ENCODE measurements around the gene PRIM2.
"Not testable (repeated sequence)": the region's sequence is repeated elsewhere in the genome, so short reads cannot be mapped to it uniquely, and the experiment has no call there.

Gene PRIM2

DNA sequence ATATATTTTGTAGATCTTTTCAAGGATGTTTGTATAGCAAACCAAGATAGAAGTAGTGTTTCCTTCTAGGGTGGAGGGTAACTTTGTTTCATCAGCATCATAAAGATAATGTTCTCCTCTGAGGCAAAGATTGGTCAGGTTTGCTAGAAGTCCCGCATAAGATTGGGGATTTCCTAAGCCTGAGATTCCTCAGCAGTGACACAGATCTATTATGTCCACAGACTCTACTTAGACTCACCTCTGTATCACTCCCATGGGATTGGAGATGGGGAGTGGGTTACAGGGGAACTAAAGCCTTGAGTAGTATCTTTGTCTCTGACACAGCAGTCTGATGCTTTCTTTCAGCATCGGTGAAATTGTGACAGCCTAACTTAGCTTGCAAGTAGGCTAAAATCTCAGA is 341.1 kb downstream of the PRIM2 start:
- DNase-seq, result not testable (repeated sequence)

DNA sequence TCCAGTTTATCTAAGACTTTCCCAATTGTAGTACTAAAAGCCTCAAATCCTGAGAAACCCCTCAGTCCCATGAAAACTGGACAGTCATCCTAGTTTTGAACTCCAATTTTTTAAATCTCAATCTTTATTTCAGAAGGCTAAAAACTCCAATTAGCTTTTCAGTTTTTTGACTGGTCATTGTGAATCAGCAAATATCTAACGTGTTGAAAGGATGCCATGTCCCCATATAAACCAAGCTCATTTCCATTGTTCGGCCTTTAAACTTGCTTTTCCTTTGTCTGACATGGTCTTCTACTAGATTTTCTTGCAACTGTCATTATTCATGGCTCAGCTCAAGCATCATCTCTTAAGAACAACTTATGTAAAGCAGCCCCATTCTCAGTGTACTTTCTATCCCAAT is 342.4 kb downstream of the PRIM2 start:
- DNase-seq, result not testable (repeated sequence)

DNA sequence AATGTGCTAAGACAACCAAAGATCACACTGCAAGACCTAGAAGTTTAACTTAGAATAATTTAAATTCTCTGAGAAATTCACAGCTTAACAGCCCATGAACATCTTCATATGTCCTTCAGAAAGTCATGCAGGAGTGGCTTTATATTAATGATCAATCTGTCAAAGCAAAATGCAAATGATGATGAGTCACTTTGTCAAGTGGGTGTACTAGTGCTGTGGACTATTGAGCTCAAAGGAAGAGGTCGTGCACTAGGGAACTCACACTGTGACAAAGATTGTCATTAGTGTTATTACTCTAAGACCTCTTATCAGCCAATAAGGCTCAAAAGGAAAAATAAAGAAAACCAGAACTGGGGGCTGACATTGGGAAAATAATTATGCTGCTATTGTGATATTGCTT is 343.5 kb downstream of the PRIM2 start:
- DNase-seq, result not testable (repeated sequence)

DNA sequence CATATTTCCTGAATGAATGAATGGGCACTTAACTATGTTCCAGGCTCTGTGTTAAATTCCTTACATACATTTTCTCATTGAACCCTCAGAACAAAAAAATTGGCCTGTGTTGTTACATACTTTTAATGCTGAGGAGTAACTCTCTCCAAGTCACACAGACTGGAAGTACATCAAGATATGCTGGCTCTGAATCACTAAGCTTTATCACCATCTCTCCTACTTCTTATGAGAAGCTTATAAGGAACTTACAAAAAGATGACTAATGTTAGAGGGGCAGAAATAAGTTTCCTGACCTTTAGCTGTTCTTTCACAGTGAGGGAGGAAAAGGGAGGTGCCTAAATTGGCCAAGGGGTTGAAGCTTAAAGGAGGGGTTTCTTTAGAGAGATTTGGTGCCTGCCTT is 350.7 kb downstream of the PRIM2 start:
- not testable (repeated sequence) for DNase-seq

DNA sequence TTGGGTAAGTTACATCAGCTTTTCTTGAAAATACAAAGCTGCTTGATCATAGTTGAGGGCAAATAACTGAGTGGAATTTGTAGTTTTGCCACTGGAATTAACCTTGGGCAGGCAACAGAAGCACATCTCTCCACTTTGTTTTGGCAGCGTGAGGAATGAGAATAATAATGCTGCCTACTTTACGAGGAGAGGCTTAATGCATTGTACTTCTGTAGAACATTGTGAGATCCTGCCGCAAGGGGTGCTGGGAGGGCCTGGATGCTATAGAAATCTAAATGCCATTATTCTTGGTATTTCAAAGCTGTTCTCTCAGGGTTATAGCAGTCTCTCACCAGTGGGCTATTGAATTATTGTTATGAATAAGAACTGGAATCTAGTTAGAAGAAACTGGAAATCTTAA is 353.8 kb downstream of the PRIM2 start:
- DNase-seq, result not testable (repeated sequence)

DNA sequence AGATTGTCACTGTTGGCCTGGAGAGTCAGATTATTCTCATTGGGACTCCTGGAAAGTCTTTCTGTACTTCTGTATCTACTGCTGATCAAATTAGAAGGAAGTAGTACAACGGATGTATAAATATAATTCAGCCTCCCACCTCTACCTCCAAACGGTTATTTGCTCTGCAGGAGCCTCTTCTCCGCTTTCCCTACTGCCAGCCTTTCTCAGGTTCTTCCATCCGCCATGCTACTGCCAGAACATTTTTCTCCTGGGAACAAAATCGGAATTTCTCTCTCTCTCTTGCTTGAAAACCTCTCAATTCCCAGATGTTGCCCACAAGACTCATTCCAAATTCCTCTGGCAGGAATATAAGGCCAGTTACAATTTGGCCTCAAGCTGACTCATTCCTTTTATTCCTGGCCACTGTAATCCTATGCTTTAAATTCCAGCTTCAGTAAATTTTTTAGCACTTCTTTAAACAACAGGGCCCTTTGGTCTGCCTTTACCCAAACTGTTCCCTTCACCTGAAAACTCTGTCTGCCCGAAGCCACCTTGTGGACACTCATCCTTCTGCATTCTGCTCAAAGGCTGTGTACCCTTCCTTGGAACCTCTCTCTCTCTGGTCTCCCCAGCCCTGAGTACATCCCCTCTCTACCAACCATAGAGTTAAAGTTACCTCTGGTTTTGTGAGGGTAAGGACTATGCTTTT is 354.7 kb downstream of the PRIM2 start:
- not testable (repeated sequence) for DNase-seq

DNA sequence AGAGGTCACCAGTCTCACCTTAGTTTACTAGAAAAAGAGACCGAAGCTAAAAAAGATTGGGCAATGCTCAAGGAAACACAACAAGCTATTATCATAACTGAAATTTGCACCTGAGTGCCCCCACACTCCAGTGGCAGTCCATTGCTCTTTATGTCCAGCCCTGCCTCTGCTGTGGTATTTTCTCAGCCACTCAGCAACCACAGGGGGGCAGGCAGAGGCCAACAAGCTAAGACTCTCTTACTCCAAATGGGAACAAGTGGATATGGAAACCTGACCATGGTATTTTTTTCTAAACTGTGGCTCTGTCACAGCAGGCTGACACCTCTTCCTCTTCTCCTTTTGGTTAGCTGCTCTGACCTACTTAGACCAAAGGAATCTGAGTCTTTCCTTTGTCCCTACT is 355.9 kb downstream of the PRIM2 start:
- DNase-seq, result not testable (repeated sequence)

DNA sequence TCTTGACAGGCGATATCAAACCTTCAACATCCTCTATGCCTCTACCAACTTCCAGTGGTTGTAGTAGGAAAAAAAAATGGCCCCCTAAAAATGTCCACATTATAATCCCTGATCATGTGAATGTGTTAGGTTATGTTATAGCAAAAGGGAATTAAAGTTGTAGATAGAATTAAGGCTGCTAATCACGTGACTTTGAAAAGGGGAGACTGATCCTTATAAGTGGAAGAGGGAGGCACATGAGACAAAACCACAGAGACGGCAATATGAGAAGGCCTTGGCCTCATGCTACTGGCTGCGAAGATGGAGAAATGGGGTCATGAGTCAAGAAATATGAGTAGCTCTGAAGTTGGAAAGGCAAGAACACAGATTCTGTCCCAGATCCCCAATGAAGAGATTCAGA is 358.0 kb downstream of the PRIM2 start:
- not testable (repeated sequence) for DNase-seq

DNA sequence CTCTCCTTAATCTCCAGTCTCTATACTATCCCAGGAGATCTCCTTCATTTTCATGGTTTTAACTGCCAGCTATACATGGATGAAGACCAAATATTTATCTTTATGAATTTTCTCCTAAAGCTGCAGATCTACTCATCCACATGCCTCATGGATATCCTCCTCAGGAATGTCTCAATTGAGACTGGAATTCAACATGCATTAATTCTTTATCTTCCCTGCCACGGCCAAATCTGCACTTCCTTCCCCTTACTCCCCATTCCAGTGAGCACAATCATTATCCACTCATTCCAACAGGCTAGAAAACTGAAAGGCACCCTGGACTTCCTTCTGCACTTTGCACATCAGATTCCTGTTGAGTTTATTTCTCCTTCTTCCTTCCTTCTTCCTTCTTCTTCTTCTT is 379.0 kb downstream of the PRIM2 start:
- not testable (repeated sequence) for DNase-seq

All from activated gamma-delta T cell (primary cell).